ENCODE measurements around the gene ALPK1.

- TF ChIP-seq, protein P1, sequence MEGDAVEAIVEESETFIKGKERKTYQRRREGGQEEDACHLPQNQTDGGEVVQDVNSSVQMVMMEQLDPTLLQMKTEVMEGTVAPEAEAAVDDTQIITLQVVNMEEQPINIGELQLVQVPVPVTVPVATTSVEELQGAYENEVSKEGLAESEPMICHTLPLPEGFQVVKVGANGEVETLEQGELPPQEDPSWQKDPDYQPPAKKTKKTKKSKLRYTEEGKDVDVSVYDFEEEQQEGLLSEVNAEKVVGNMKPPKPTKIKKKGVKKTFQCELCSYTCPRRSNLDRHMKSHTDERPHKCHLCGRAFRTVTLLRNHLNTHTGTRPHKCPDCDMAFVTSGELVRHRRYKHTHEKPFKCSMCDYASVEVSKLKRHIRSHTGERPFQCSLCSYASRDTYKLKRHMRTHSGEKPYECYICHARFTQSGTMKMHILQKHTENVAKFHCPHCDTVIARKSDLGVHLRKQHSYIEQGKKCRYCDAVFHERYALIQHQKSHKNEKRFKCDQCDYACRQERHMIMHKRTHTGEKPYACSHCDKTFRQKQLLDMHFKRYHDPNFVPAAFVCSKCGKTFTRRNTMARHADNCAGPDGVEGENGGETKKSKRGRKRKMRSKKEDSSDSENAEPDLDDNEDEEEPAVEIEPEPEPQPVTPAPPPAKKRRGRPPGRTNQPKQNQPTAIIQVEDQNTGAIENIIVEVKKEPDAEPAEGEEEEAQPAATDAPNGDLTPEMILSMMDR (conservative IDR thresholded peaks at IDR 0.05; ENCODE audit: low read depth, low read length), result no peak
- no peak for TF ChIP-seq POLR2A (IDR thresholded peaks at IDR 0.05; ENCODE audit: low read depth, low read length)
- peak; percentile 99 for TF ChIP-seq CEBPB (IDR thresholded peaks at IDR 0.05; ENCODE audit: low read depth, low read length)
- TF ChIP-seq, protein P2, sequence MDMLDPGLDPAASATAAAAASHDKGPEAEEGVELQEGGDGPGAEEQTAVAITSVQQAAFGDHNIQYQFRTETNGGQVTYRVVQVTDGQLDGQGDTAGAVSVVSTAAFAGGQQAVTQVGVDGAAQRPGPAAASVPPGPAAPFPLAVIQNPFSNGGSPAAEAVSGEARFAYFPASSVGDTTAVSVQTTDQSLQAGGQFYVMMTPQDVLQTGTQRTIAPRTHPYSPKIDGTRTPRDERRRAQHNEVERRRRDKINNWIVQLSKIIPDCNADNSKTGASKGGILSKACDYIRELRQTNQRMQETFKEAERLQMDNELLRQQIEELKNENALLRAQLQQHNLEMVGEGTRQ (IDR thresholded peaks at IDR 0.05; ENCODE audit: low read depth, low read length), result no peak
- TF ChIP-seq, protein P3, sequence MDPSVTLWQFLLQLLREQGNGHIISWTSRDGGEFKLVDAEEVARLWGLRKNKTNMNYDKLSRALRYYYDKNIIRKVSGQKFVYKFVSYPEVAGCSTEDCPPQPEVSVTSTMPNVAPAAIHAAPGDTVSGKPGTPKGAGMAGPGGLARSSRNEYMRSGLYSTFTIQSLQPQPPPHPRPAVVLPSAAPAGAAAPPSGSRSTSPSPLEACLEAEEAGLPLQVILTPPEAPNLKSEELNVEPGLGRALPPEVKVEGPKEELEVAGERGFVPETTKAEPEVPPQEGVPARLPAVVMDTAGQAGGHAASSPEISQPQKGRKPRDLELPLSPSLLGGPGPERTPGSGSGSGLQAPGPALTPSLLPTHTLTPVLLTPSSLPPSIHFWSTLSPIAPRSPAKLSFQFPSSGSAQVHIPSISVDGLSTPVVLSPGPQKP (IDR thresholded peaks at IDR 0.05; ENCODE audit: borderline replicate concordance, low read depth, low read length), result no peak
- TF ChIP-seq CHD1 (IDR thresholded peaks at IDR 0.05; ENCODE audit: low read depth, low read length), result no peak
- no peak for TF ChIP-seq RAD21 (IDR thresholded peaks at IDR 0.05; ENCODE audit: low read length)
- no peak for TF ChIP-seq SMC3 (IDR thresholded peaks at IDR 0.05; ENCODE audit: low read depth, low read length)
- TF ChIP-seq MAZ (IDR thresholded peaks at IDR 0.05; ENCODE audit: borderline replicate concordance, low read depth, low read length), result no peak
- TF ChIP-seq FOS (IDR thresholded peaks at IDR 0.05; ENCODE audit: low read depth, low read length), result peak; percentile 78
- no peak for TF ChIP-seq RFX5 (IDR thresholded peaks at IDR 0.05; ENCODE audit: low read depth, low read length)
- no peak for TF ChIP-seq MXI1 (IDR thresholded peaks at IDR 0.05; ENCODE audit: borderline replicate concordance, low read depth, low read length)
These were observed 26.3 kb upstream of the ALPK1 start for GRCh38 chr4:112270640-112271421.
